ENCODE results near the gene ATAD1. TPM values are rescaled to one million over a fixed set of nuclear protein-coding genes. Genes with fewer than 3 reads are reported as not detected.
A peak's percentile ranks its signal among the peaks of the same experiment; 100 is the strongest.
"Not testable (repeated sequence)": the region's sequence is repeated elsewhere in the genome, so short reads cannot be mapped to it uniquely, and the experiment has no call there.

Gene ATAD1
- total RNA-seq, 2 experiments from 2014 or later = 34.2 to 46.8 TPM

DNA sequence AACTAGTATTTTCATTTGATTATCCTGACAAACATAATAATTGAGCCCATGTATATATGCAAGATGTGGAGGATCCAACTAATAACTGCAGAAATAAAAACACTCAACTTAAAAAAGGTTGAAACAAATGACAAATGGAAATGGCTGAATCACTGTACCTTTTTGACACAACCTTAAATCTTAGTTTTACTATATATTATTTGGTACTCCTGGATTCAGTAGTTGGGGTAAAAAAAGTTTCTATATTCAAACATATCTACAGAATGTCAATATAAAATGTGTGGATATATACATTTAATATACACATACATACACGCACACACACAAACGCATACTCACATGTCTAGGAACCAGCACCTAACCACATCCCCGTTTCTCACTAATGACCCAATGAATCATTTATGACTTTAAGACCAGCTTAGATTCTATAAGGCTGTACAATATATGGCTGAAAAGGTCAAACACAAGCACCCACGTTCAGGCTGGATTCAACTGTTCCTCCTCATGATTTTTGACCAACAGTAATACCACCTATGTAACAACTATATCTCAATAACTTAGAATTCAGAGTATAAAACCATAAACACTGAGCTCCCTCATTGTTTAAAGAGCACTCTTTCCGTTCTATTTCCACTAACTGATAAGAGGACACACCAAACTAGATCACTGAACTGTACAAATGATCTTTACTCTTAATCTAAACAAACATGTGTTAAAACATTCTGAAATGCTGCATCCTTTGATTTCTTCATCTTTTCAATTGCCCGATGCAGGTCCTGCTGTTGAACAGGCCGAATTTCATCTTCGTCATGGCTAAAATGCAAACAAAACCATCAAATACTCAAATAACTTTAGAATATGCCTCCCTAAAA is 63.8 kb downstream of the ATAD1 start:
- Mint-ChIP-seq H3K36me3 (ENCODE audit: low read depth) (peaks cover 25% of the 10 kb centered on the region), H3K4me3 (no peak overlapping the region), H3K27ac (peak overlapping the region; percentile 71), H3K9me3 (ENCODE audit: low read depth) (no peaks in the 10 kb centered on the region), H3K4me1 (peaks cover 48% of the 10 kb centered on the region), H3K27me3 (no peaks in the 10 kb centered on the region)
- intact Hi-C loops (cut with DNase I, micrococcal nuclease) = no loop called here
- ChIA-PET POLR2A (no interaction called here), CTCF (interaction anchor here (0.6 kb wide), 1 partner anchor 701 kb away, joined by 3 read pairs; no protein-coding TSS in a partner anchor)
- peak; percentile 52 for ATAC-seq
- peak; percentile 21 for DNase-seq

DNA sequence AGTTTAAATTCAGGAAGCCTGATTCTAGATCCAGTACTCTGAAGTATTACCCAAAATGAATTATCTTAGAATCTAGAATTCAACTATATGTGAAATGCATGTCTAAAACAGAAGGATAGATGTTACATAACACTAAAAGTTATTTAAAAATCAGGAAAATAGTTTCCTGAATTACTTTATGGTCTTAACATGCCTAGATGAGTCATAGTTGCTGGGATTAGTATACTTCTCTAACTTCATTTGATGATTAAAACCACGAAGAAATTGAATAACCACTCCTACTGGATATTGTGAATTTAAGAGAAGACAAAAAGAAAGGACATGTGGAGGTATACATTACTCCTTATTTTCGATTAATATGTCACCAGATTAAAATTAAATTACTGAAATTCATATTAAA is 65.5 kb downstream of the ATAD1 start:
- peaks cover 41% of the 10 kb centered on the region for H3K4me1 Mint-ChIP-seq
- H3K36me3 Mint-ChIP-seq (ENCODE audit: low read depth) = peaks cover 23% of the 10 kb centered on the region
- no peak overlapping the region for H3K4me3 Mint-ChIP-seq
- DNase-seq (no peak), ATAC-seq (no peak)
- CTCF ChIA-PET = interaction anchor here (2.5 kb wide), 1 partner anchor 8 kb away, joined by 6 read pairs; no protein-coding TSS in a partner anchor
- POLR2A ChIA-PET = no interaction called here
- H3K27me3 Mint-ChIP-seq = no peaks in the 10 kb centered on the region
- H3K27ac Mint-ChIP-seq = no peak overlapping the region
- intact Hi-C loops (cut with DNase I, micrococcal nuclease) = no loop called here
- peaks cover 3% of the 10 kb centered on the region for H3K9me3 Mint-ChIP-seq (ENCODE audit: low read depth)

DNA sequence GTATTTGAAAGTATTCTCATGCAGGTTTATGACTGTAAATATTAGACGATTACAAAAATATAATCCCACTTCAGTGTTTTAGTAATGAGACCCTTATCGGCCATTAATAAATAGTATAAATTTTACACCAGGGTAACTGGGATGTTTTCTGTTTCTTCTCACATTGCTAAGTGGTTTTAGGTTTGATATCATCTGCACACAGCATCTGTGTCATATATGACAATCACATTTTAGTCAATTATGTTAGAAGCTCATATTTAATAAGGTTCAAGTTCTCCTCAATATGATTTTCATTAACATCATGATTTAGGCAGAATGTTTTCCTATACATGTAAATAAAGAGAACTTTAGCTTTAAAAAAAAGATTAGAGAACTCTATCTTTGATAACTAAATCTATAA is 66.8 kb downstream of the ATAD1 start:
- intact Hi-C loops (cut with DNase I, micrococcal nuclease) = no loop called here
- DNase-seq (no peak), ATAC-seq (no peak)
- H3K9me3 Mint-ChIP-seq (ENCODE audit: low read depth) = peaks cover 3% of the 10 kb centered on the region
- H3K4me3 Mint-ChIP-seq = no peak overlapping the region
- POLR2A ChIA-PET = no interaction called here
- H3K27ac Mint-ChIP-seq = no peak overlapping the region
- H3K4me1 Mint-ChIP-seq = peaks cover 41% of the 10 kb centered on the region
- no peaks in the 10 kb centered on the region for H3K27me3 Mint-ChIP-seq
- CTCF ChIA-PET = interaction anchor here (0.6 to 2.5 kb wide), 5 partner anchors 9 to 94 kb away, joined by 3 to 6 read pairs (median 3); no protein-coding TSS in a partner anchor
- H3K36me3 Mint-ChIP-seq (ENCODE audit: low read depth) = peaks cover 20% of the 10 kb centered on the region

DNA sequence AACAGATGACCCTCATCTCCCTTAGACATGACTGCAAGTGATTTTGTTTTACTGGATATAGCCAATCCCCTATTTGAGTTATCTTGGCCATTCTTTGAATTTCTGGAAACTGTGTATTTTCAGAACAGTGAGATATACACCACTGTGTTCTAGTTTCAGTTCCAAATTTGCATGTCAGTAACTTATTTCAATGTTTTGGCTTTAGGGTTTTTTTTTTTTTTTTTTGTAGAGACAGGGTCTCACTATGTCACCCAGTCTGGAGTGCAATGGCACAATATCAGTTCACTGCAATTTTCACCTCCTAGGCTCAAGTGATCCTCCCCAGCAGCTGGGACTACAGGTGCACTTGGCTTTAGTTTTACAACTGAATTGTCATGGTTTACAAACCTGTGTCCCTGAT is 67.2 kb downstream of the ATAD1 start:
- H3K4me1 Mint-ChIP-seq = peaks cover 41% of the 10 kb centered on the region
- ATAC-seq (peak; percentile 46), DNase-seq (no peak)
- H3K27me3 Mint-ChIP-seq = no peaks in the 10 kb centered on the region
- intact Hi-C loops (cut with DNase I, micrococcal nuclease) = no loop called here
- ChIA-PET CTCF (interaction anchor here (0.6 to 2.5 kb wide), 6 partner anchors 9 to 569 kb away, joined by 3 to 6 read pairs (median 4); no protein-coding TSS in a partner anchor), POLR2A (no interaction called here)
- H3K9me3 Mint-ChIP-seq (ENCODE audit: low read depth) = peaks cover 3% of the 10 kb centered on the region
- peak overlapping the region; percentile 37 for H3K27ac Mint-ChIP-seq
- H3K36me3 Mint-ChIP-seq (ENCODE audit: low read depth) = peaks cover 16% of the 10 kb centered on the region
- no peak overlapping the region for H3K4me3 Mint-ChIP-seq

DNA sequence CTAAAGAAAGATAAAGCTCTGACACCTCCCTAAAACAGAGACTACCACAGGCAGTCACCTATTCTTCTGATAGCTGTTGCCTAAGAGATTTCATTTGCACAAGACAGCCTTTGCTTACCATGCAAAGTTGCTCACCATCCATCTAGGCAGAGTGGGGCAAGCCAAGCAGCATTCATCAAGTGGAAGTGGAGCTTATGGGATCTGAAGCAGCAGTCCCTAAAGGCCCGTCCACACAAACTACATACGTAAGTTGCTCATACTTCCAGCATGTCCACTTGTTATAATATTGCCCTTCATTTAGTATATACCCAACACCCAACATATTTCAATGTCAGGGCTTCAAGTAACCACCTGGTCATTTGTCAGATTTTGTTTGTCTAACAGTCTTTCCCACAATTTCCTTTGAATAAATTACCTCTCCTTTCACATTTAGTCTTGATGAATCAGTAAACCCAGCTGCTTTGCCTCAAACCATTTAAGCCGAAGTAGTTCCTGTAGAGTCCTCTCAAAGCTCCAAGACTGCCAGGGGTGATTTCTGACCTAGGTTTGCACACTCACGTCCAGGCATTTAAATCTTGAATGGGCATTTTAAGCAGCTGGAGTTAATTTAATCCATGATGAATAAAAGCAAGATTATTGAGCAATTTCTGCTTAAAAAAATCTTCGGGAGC is 67.9 kb downstream of the ATAD1 start:
- POLR2A ChIA-PET = interaction anchor here (0.6 kb wide), 2 partner anchors 75 to 93 kb away, joined by 5 to 6 read pairs; no protein-coding TSS in a partner anchor
- intact Hi-C loops (cut with DNase I, micrococcal nuclease) = no loop called here

DNA sequence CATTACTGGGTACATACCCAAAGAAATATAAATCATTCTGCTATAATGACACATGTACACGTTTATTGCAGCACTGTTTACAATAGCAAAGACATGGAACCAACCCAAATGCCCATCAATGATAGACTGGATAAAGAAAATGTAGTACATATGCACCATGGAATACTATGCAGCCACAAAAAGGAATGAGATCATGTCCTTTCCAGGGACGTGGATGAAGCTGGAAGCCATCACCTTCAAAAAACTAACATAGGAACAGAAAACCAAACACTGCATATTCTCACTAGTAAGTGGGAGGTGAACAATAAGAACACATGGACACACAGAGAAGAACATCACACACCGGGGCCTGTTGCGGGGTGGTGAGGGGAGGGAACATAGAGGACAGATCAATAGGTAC is 69.8 kb downstream of the ATAD1 start:
- DNase-seq; H3K9me3 Mint-ChIP-seq (ENCODE audit: low read depth); POLR2A ChIA-PET; H3K27me3 Mint-ChIP-seq; ATAC-seq; CTCF ChIA-PET; H3K36me3 Mint-ChIP-seq (ENCODE audit: low read depth); H3K27ac Mint-ChIP-seq; H3K4me3 Mint-ChIP-seq: not testable (repeated sequence)
- intact Hi-C loops (cut with DNase I, micrococcal nuclease) = loop anchor here in 1 of 2 experiments (5.0 kb wide), 1 partner anchor 211 kb away; no protein-coding TSS in a partner anchor
- H3K4me1 Mint-ChIP-seq = peaks cover 28% of the 10 kb centered on the region

More for the DNA sequence above, 67.9 kb downstream of the ATAD1 start:
- Mint-ChIP-seq H3K4me3 (no peak overlapping the region), H3K36me3 (ENCODE audit: low read depth) (peaks cover 15% of the 10 kb centered on the region), H3K27ac (peak overlapping the region; percentile 19), H3K9me3 (ENCODE audit: low read depth) (peaks cover 3% of the 10 kb centered on the region), H3K27me3 (no peaks in the 10 kb centered on the region), H3K4me1 (peaks cover 41% of the 10 kb centered on the region)
- CTCF ChIA-PET = interaction anchor here (0.6 to 2.5 kb wide), 4 partner anchors 10 to 569 kb away, joined by 3 to 6 read pairs (median 4); no protein-coding TSS in a partner anchor
- ATAC-seq = peak; percentile 45
- DNase-seq = no peak

DNA sequence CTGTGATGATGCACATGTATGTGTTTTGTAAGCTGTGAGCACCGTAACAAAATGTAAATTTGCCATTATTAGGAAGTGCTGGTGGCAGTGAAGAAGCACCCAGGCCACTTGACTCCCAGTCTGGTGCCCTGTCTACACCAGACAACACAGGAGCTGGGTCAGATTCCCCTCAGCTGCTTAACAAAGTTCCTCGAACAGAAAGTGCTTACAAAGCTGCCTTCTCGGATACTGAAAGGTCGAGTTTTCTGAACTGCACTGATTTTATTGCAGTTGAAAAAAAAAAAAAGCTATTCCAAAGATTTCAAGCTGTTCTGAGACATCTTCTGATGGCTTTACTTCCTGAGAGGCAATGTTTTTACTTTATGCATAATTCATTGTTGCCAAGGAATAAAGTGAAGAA is 71.1 kb downstream of the ATAD1 start:
- H3K4me1 Mint-ChIP-seq = peaks cover 19% of the 10 kb centered on the region
- H3K4me3 Mint-ChIP-seq = no peak overlapping the region
- ChIA-PET CTCF (no interaction called here), POLR2A (no interaction called here)
- intact Hi-C loops (cut with DNase I, micrococcal nuclease) = loop anchor here in 1 of 2 experiments (5.0 kb wide), 1 partner anchor 210 kb away; no protein-coding TSS in a partner anchor
- peaks cover 3% of the 10 kb centered on the region for H3K9me3 Mint-ChIP-seq (ENCODE audit: low read depth)
- ATAC-seq (no peak), DNase-seq (no peak)
- H3K27me3 Mint-ChIP-seq = no peaks in the 10 kb centered on the region
- H3K36me3 Mint-ChIP-seq (ENCODE audit: low read depth) = no peaks in the 10 kb centered on the region
- no peak overlapping the region for H3K27ac Mint-ChIP-seq

DNA sequence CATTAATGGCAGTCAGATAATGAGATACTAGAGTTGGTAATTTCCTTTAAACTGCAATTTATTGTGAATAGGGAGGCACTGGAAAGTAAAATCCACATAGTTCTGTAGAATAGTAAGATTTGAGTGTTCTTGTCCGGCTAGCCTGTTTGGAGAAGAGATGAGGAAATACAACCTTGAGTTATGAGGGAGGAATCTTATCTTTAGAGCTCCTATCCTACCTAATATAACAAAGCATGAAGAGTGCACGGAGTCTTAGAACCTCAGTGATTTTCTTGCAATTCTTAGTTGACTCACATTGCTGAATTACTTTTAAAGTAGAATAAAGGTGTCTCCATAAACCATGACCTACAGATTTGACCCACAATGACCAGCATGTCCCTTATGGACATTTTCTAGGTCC is 73.4 kb downstream of the ATAD1 start:
- intact Hi-C loops (cut with DNase I, micrococcal nuclease) = loop anchor here in 1 of 2 experiments (5.0 kb wide), 1 partner anchor 207 kb away; no protein-coding TSS in a partner anchor
- Mint-ChIP-seq H3K4me1 (no peaks in the 10 kb centered on the region), H3K27ac (no peak overlapping the region)

DNA sequence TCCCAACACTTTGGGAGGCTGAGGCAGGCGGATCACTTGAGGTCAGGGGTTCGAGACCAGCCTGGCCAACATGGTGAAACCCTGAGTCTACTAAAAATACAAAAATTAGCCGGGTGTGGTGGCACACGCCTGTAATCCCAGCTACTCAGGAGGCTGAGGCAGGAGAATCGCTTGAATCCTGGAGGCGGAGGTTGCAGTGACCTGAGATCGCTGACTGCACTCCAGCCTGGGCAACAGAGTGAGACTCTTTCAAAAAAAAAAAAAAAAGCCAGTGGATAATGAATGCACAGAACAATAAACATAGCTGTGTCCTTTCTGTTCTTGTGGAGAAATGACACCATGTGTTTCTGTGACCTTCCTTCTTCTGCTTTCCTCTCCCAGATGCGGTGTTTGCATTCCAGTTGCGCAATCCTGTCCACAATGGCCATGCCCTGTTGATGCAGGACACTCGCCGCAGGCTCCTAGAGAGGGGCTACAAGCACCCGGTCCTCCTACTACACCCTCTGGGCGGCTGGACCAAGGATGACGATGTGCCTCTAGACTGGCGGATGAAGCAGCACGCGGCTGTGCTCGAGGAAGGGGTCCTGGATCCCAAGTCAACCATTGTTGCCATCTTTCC is 74.9 kb downstream of the ATAD1 start:
- POLR2A ChIA-PET; H3K36me3 Mint-ChIP-seq (ENCODE audit: low read depth); H3K27ac Mint-ChIP-seq; H3K9me3 Mint-ChIP-seq (ENCODE audit: low read depth); intact Hi-C loops (cut with DNase I, micrococcal nuclease); H3K27me3 Mint-ChIP-seq; DNase-seq; ATAC-seq; H3K4me1 Mint-ChIP-seq; H3K4me3 Mint-ChIP-seq: not testable (repeated sequence)
- CTCF ChIA-PET = interaction anchor here (0.8 to 1.5 kb wide), 2 partner anchors 9 to 86 kb away, joined by 3 to 5 read pairs; no protein-coding TSS in a partner anchor

More for the DNA sequence above, 73.4 kb downstream of the ATAD1 start:
- Mint-ChIP-seq H3K4me3 (no peak overlapping the region), H3K9me3 (ENCODE audit: low read depth) (peaks cover 3% of the 10 kb centered on the region), H3K36me3 (ENCODE audit: low read depth) (no peaks in the 10 kb centered on the region), H3K27me3 (peaks cover 5% of the 10 kb centered on the region)
- DNase-seq (no peak), ATAC-seq (no peak)
- POLR2A ChIA-PET = no interaction called here
- CTCF ChIA-PET = interaction anchor here (1.1 to 1.5 kb wide), 2 partner anchors 11 to 87 kb away, joined by 5 read pairs; no protein-coding TSS in a partner anchor

DNA sequence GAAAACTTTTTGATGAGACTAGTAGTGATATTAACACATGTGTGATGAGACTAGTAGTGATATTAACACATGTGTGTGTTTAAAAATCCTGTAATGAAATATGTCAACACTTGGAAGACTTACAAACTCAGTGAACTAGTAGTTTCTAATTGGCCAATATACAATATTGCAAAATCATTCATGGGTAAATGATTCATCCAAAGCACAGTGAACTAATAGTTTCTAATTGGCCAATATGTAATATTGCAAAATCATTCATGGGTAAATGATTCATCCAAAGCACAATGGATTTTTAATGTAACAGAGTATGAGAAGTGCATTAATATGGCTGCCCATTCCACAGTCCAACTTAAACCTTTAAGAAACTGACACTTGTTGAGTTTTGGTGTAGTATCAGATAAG is 77.8 kb downstream of the ATAD1 start:
- ATAC-seq = no peak
- CTCF ChIA-PET = interaction anchor here (0.7 to 1.1 kb wide), 2 partner anchors 8 to 10 kb away, joined by 3 to 5 read pairs; no protein-coding TSS in a partner anchor
- intact Hi-C loops (cut with DNase I, micrococcal nuclease) = no loop called here
- Mint-ChIP-seq H3K36me3 (ENCODE audit: low read depth) (no peaks in the 10 kb centered on the region), H3K27ac (no peak overlapping the region), H3K4me1 (no peaks in the 10 kb centered on the region), H3K9me3 (ENCODE audit: low read depth) (no peaks in the 10 kb centered on the region), H3K27me3 (peaks cover 11% of the 10 kb centered on the region), H3K4me3 (no peak overlapping the region)
- DNase-seq = no peak
- POLR2A ChIA-PET = no interaction called here

DNA sequence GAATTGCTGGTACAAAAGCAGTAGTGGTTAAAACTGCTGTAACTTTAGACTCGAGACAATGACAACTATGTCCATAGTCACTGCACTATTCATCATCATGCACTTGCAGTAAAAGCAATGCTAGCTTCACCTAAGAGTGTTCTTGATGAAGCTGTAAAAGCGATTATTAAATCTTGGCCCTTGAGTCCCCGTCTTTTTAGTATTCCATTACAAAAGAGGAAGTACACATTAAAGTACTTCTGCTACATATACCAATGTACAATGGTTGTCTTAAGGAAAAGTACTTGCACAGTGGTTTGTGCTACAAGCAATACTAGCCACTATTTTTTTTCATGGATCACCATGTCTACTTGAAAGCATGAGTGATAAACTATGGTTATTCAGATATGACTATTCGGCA is 78.3 kb downstream of the ATAD1 start:
- H3K27ac Mint-ChIP-seq = no peak overlapping the region
- ATAC-seq = no peak
- H3K36me3 Mint-ChIP-seq (ENCODE audit: low read depth) = no peaks in the 10 kb centered on the region
- CTCF ChIA-PET = interaction anchor here (1.1 kb wide), 1 partner anchor 11 kb away, joined by 5 read pairs; no protein-coding TSS in a partner anchor
- intact Hi-C loops (cut with DNase I, micrococcal nuclease) = no loop called here
- DNase-seq = no peak
- POLR2A ChIA-PET = no interaction called here
- peaks cover 13% of the 10 kb centered on the region for H3K27me3 Mint-ChIP-seq
- H3K9me3 Mint-ChIP-seq (ENCODE audit: low read depth) = no peaks in the 10 kb centered on the region
- no peak overlapping the region for H3K4me3 Mint-ChIP-seq
- no peaks in the 10 kb centered on the region for H3K4me1 Mint-ChIP-seq

Data from activated CD4-positive, alpha-beta T cell treated with anti-CD3 and anti-CD28 coated beads for 36 hours (primary cell).